ENCODE data around the gene FBLL1. TPM values are rescaled to one million over a fixed set of nuclear protein-coding genes. Genes with fewer than 3 reads are reported as not detected.

The FBLL1 gene
- total and polyA plus RNA-seq, 10 of the 15 experiments (the other 5 are each of a cell fraction or from before 2014, with no cell fraction given), result 0.04 to 0.23 (median 0.15) TPM; not detected in 7

- Histone ChIP-seq H3K4me2 (ENCODE audit: control insufficient read depth, insufficient read depth) (no peak overlapping the region), H3K4me3 (no peak overlapping the region), H2AFZ (ENCODE audit: control insufficient read depth, low read depth, low read length) (no peak overlapping the region), H3K36me3 (ENCODE audit: control insufficient read depth in 2 of 2, insufficient read depth in 2 of 2, low read length in 1 of 2) (no peaks in the 10 kb centered on the region), H3K4me1 (ENCODE audit: control insufficient read depth, insufficient read depth, low read length) (no peaks in the 10 kb centered on the region), H3K79me2 (ENCODE audit: control insufficient read depth, insufficient read depth, low read length) (no peaks in the 10 kb centered on the region), H3K27ac (ENCODE audit: control insufficient read depth, insufficient read depth) (no peak overlapping the region), H3K27me3 (replicated peaks in 1 of 2; ENCODE audit: control insufficient read depth in 2 of 2, insufficient read depth in 2 of 2, low read length in 1 of 2) (peaks cover 0 to 3% of the 10 kb centered on the region in 2 experiments; a peak in 1 of 4 replicates), H3K9ac (ENCODE audit: control insufficient read depth, insufficient read depth, low read length) (no peak overlapping the region), H3K9me3 (replicated peaks; ENCODE audit: control insufficient read depth, insufficient read depth, low read length) (peaks cover 2% of the 10 kb centered on the region; the same call in 1 of the 3 replicates), H4K20me1 (ENCODE audit: control insufficient read depth, insufficient read depth) (no peaks in the 10 kb centered on the region)
- intact Hi-C loops (cut with micrococcal nuclease; ENCODE audit: unreplicated experiment), result no loop called here
- 93% methylated on average over 26 of the region's 125 CpGs for WGBS (ENCODE audit: insufficient coverage, insufficient replicate concordance, low lambda C conversion rate, missing lambda C conversion rate)
- FAIRE-seq, result no peak
- DNase-seq (ENCODE audit: low read depth, low spot score), result no peak
- ChIA-PET SMC1A (ENCODE audit: uncharacterized antibody, unreplicated experiment) (no interaction called here), RAD21 (ENCODE audit: unreplicated experiment) (no interaction called here), CTCF (no interaction called here), POLR2A (no interaction called here)
- TF ChIP-seq SRF (IDR thresholded peaks at IDR 0.05; ENCODE audit: low read depth in 2 of 2, low read length in 2 of 2) (no peak), CEBPB (IDR thresholded peaks at IDR 0.05; ENCODE audit: borderline replicate concordance in 1 of 2, low read depth in 2 of 2, low read length in 2 of 2) (no peak), USF2 (IDR thresholded peaks at IDR 0.05; ENCODE audit: borderline replicate concordance, low read depth, low read length) (no peak)
- no peak for ATAC-seq
- in situ Hi-C loops (cut with MboI), result no loop called here
- no TSS peak for BruUV-seq (replicated peaks)
Measured at GRCh38 chr5:168529374-168530234, 499 bp downstream of the FBLL1 start.

DNA sequence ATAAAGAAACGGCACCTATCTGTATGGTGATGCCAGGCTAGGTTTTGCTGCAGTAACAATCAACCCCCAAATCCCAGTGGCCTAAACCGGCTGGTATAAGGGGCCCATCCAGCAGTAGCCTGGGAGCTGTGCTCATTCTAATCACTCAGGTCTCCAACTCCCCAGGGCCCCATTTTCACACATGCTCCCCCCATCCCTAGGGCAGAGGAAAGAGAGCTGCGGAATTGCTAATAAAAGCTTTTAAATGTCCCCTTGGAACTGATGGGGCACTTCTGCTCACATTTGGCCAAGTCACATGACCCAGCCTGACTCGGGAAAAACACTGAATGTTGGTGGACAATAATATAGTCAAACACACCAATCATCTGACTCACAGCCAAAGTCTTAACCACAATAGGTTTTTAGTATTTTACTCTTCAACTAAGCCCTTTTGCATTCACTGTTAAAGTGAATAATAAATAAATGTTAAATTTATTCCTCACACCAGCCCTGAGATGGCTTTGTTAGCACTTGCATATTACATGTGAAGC, 1.6 kb downstream of the FBLL1 start:
- ATAC-seq (no peak), DNase-seq (ENCODE audit: low read depth, low spot score) (no peak), FAIRE-seq (no peak)
- H3K9me3 ChIP-seq (replicated peaks; ENCODE audit: control insufficient read depth, insufficient read depth, low read length), result peaks cover 2% of the 10 kb centered on the region; the same call in 1 of the 3 replicates
- ChIA-PET RAD21 (ENCODE audit: unreplicated experiment) (no interaction called here), POLR2A (no interaction called here), CTCF (interaction anchor here (1.2 kb wide), 1 partner anchor 9 kb away, joined by 3 read pairs; no protein-coding TSS in a partner anchor), SMC1A (ENCODE audit: uncharacterized antibody, unreplicated experiment) (no interaction called here)
- H4K20me1 ChIP-seq (ENCODE audit: control insufficient read depth, insufficient read depth), result no peaks in the 10 kb centered on the region
- H3K27ac ChIP-seq (ENCODE audit: control insufficient read depth, insufficient read depth), result no peak overlapping the region
- H3K36me3 ChIP-seq (ENCODE audit: control insufficient read depth in 2 of 2, insufficient read depth in 2 of 2, low read length in 1 of 2), result no peaks in the 10 kb centered on the region
- WGBS (ENCODE audit: insufficient coverage, insufficient replicate concordance, low lambda C conversion rate, missing lambda C conversion rate), result 68% methylated on average over 4 of the region's 4 CpGs
- H3K27me3 ChIP-seq (replicated peaks in 1 of 2; ENCODE audit: control insufficient read depth in 2 of 2, insufficient read depth in 2 of 2, low read length in 1 of 2), result peaks cover 0 to 3% of the 10 kb centered on the region in 2 experiments; a peak in 1 of 4 replicates
- no TSS peak for BruUV-seq (replicated peaks)
- no peaks in the 10 kb centered on the region for H3K4me1 ChIP-seq (ENCODE audit: control insufficient read depth, insufficient read depth, low read length)
- no peak overlapping the region for H2AFZ ChIP-seq (ENCODE audit: control insufficient read depth, low read depth, low read length)
- H3K4me2 ChIP-seq (ENCODE audit: control insufficient read depth, insufficient read depth), result no peak overlapping the region
- H3K79me2 ChIP-seq (ENCODE audit: control insufficient read depth, insufficient read depth, low read length), result no peaks in the 10 kb centered on the region
- intact Hi-C loops (cut with micrococcal nuclease; ENCODE audit: unreplicated experiment), result no loop called here
- no peak overlapping the region for H3K4me3 ChIP-seq
- in situ Hi-C loops (cut with MboI), result no loop called here
- H3K9ac ChIP-seq (ENCODE audit: control insufficient read depth, insufficient read depth, low read length), result no peak overlapping the region
- TF ChIP-seq SREBF1 (IDR thresholded peaks at IDR 0.05; ENCODE audit: low read length), result no peak
- no peak for TF ChIP-seq SP1 (IDR thresholded peaks at IDR 0.05; ENCODE audit: low read depth, low read length)
- no peak for TF ChIP-seq NKRF (conservative IDR thresholded peaks at IDR 0.05)
- no peak for TF ChIP-seq BACH1 (IDR thresholded peaks at IDR 0.05; ENCODE audit: borderline replicate concordance)
- no peak for TF ChIP-seq MEF2B (IDR thresholded peaks at IDR 0.05; ENCODE audit: partially characterized antibody, poor library complexity, severe bottlenecking)
- no peak for TF ChIP-seq SMAD5 (IDR thresholded peaks at IDR 0.05; ENCODE audit: low read depth)
- no peak for TF ChIP-seq TCF7 (IDR thresholded peaks at IDR 0.05; ENCODE audit: borderline replicate concordance)
- TF ChIP-seq RAD21 (IDR thresholded peaks at IDR 0.05; ENCODE audit: insufficient read depth, low read depth, low read length), result no peak
